Natural killer cell (primary cell): ENCODE results near the gene SNTB2. TPM values are rescaled to one million over a fixed set of nuclear protein-coding genes. Genes with fewer than 3 reads are reported as not detected.

Experiments used
- ATAC-seq, 3 donors: fragments of 150-1000 bp in 2 of 3; fragments of 200-7000 bp in 1 of 3; cut with Tn5 transposase; 1 replicate in 1 of 3; 2 replicates in 2 of 3; pipeline ENCODE4 v1.10.0; 2021; ENCODE audit warnings: mild to moderate bottlenecking in 2 of 3, moderate library complexity in 2 of 3
- DNase-seq, 2 donors: peaks; one replicate each; pipeline versions ENCODE4 v3.0.0 to v3.0.0-alpha.2; 2013 to 2021; ENCODE audit warnings: mixed read lengths in 1 of 2
- H3K27ac ChIP-seq: one replicate; pipeline ENCODE4 v1.5.1; 2013; ENCODE audit warnings: mild to moderate bottlenecking, low read length
- H3K27me3 ChIP-seq: one replicate; pipeline ENCODE4 v1.6.1; 2013; ENCODE audit warnings: low read length; ENCODE audit not compliant: control insufficient read depth, insufficient read depth
- H3K36me3 ChIP-seq: one replicate; pipeline ENCODE4 v1.6.1; 2013; ENCODE audit warnings: low read length; ENCODE audit not compliant: control insufficient read depth, insufficient read depth
- H3K4me1 ChIP-seq: one replicate; pipeline ENCODE4 v1.6.1; 2013; ENCODE audit warnings: low read length; ENCODE audit not compliant: control insufficient read depth, insufficient read depth
- H3K4me3 ChIP-seq: one replicate; pipeline ENCODE4 v1.5.1; 2013; ENCODE audit warnings: low read length
- H3K9me3 ChIP-seq: one replicate; pipeline ENCODE4 v1.6.1; 2013; ENCODE audit warnings: low read length; ENCODE audit not compliant: control insufficient read depth, insufficient read depth
- H3K27ac Mint-ChIP-seq, 2 donors: one replicate each; pipeline ENCODE4 v1.8.0; 2022; ENCODE audit warnings: mild to moderate bottlenecking in 2 of 2, mixed read lengths in 2 of 2, moderate library complexity in 1 of 2
- H3K27me3 Mint-ChIP-seq, 2 donors: one replicate each; pipeline ENCODE4 v1.8.0; 2022; ENCODE audit warnings: low read depth in 2 of 2, mixed read lengths in 2 of 2
- H3K36me3 Mint-ChIP-seq: one replicate; pipeline ENCODE4 v1.8.0; 2022; ENCODE audit warnings: mixed read lengths
- H3K4me1 Mint-ChIP-seq, 2 donors: one replicate each; pipeline ENCODE4 v1.8.0; 2022; ENCODE audit warnings: mixed read lengths in 2 of 2
- H3K4me3 Mint-ChIP-seq: one replicate; pipeline ENCODE4 v1.8.0; 2022; ENCODE audit warnings: mild to moderate bottlenecking, moderate library complexity, mixed read lengths
- H3K9me3 Mint-ChIP-seq, 2 donors: one replicate each; pipeline ENCODE4 v1.8.0; 2022; ENCODE audit warnings: mixed read lengths in 2 of 2
- CTCF ChIP-seq: fragments of 200-600 bp; IDR thresholded peaks from one replicate; pipeline ENCODE4 v1.8.0; 2022; ENCODE audit warnings: antibody characterized with exemption
- WGBS: methylation state at CpG from one replicate; pipeline ENCODE4 v1.1.7; 2013; ENCODE audit warnings: missing lambda C conversion rate; ENCODE audit not compliant: insufficient coverage; 5-methylcytosine and 5-hydroxymethylcytosine counted together
- intact Hi-C: fragments of 100-400 bp; cut with micrococcal nuclease; formaldehyde crosslinking; loops from one replicate; pipeline ENCODE4 v1.14.2; 2022
- total RNA-seq, 4 donors: library from RNA; stranded (reverse); fragments of 120-200 nt in 1 of 4; gene quantifications; one replicate each; pipeline versions ENCODE4 v1.2.3 to v1.2.4, GENCODE V29; 2013 to 2022

The SNTB2 gene
- total RNA-seq, 3 donors from 2014 or later (not counting 1 experiment from before 2014, with no cell fraction given), result 43.8 to 55.2 (median 49.9) TPM

GRCh38 chr16:69320740-69321073, 133.7 kb downstream of the SNTB2 start:
- no peak for DNase-seq
- Mint-ChIP-seq H3K36me3 (peaks cover 6% of the 10 kb centered on the region), H3K4me1 (peaks cover under 1 to 12% of the 10 kb centered on the region in 2 donors), H3K27me3 (no peaks in the 10 kb centered on the region), H3K9me3 (no peaks in the 10 kb centered on the region), H3K27ac (no peak overlapping the region), H3K4me3 (no peak overlapping the region)
- Histone ChIP-seq H3K4me3 (no peak overlapping the region), H3K36me3 (peaks cover 83% of the 10 kb centered on the region), H3K9me3 (no peaks in the 10 kb centered on the region), H3K27me3 (no peaks in the 10 kb centered on the region), H3K27ac (no peak overlapping the region), H3K4me1 (no peaks in the 10 kb centered on the region)
- no peak for ATAC-seq
- intact Hi-C loops, result loop anchor here (10.0 kb wide), 1 partner anchor 134 kb away; no protein-coding TSS in a partner anchor
- no peak for TF ChIP-seq CTCF
- WGBS, result 96% methylated on average over 13 of the region's 13 CpGs

- WGBS, result 97% methylated on average over 22 of the region's 22 CpGs
- no peak for TF ChIP-seq CTCF
- H3K36me3 Mint-ChIP-seq, result peaks cover 6% of the 10 kb centered on the region
- H3K27ac Mint-ChIP-seq, result peak overlapping the region in 1 of 2 donors; percentile 38
- no peak overlapping the region for H3K4me3 ChIP-seq
- H3K27me3 Mint-ChIP-seq, result no peaks in the 10 kb centered on the region
- no peaks in the 10 kb centered on the region for H3K27me3 ChIP-seq
- intact Hi-C loops, result loop anchor here (10.0 kb wide), 1 partner anchor 134 kb away; no protein-coding TSS in a partner anchor
- H3K9me3 ChIP-seq, result no peaks in the 10 kb centered on the region
- ATAC-seq, result no peak
- peaks cover 5 to 16% of the 10 kb centered on the region in 2 donors for H3K4me1 Mint-ChIP-seq
- H3K9me3 Mint-ChIP-seq, result no peaks in the 10 kb centered on the region
- no peak overlapping the region for H3K27ac ChIP-seq
- H3K36me3 ChIP-seq, result peaks cover 79% of the 10 kb centered on the region
- no peak overlapping the region for H3K4me3 Mint-ChIP-seq
- H3K4me1 ChIP-seq, result no peaks in the 10 kb centered on the region
- no peak for DNase-seq
Measured at GRCh38 chr16:69321080-69321479, 134.1 kb downstream of the SNTB2 start.

- H3K9me3 ChIP-seq, result no peaks in the 10 kb centered on the region
- no peak for ATAC-seq
- no peaks in the 10 kb centered on the region for H3K4me1 ChIP-seq
- 96% methylated on average over 7 of the region's 7 CpGs for WGBS
- no peak for TF ChIP-seq CTCF
- H3K9me3 Mint-ChIP-seq, result no peaks in the 10 kb centered on the region
- intact Hi-C loops, result loop anchor here (10.0 kb wide), 1 partner anchor 132 kb away; no protein-coding TSS in a partner anchor
- no peak overlapping the region for H3K4me3 ChIP-seq
- peaks cover 6% of the 10 kb centered on the region for H3K36me3 Mint-ChIP-seq
- peaks cover 7 to 21% of the 10 kb centered on the region in 2 donors for H3K4me1 Mint-ChIP-seq
- H3K36me3 ChIP-seq, result peaks cover 67% of the 10 kb centered on the region
- H3K4me3 Mint-ChIP-seq, result no peak overlapping the region
- no peaks in the 10 kb centered on the region for H3K27me3 Mint-ChIP-seq
- H3K27ac Mint-ChIP-seq, result no peak overlapping the region
- no peaks in the 10 kb centered on the region for H3K27me3 ChIP-seq
- no peak overlapping the region for H3K27ac ChIP-seq
- DNase-seq, result no peak
Measured at GRCh38 chr16:69322343-69322742, 135.4 kb downstream of the SNTB2 start.

- H3K4me3 Mint-ChIP-seq, result no peak overlapping the region
- no peak for ATAC-seq
- WGBS, result 95% methylated on average over 14 of the region's 14 CpGs
Measured at GRCh38 chr16:69323415-69323814, 136.5 kb downstream of the SNTB2 start.

More at GRCh38 chr16:69323415-69323814, 136.5 kb downstream of the SNTB2 start:
- Histone ChIP-seq H3K9me3 (no peaks in the 10 kb centered on the region), H3K4me1 (peaks cover 6% of the 10 kb centered on the region), H3K27ac (no peak overlapping the region), H3K27me3 (no peaks in the 10 kb centered on the region), H3K36me3 (peaks cover 62% of the 10 kb centered on the region), H3K4me3 (no peak overlapping the region)
- peaks cover 7 to 21% of the 10 kb centered on the region in 2 donors for H3K4me1 Mint-ChIP-seq
- H3K9me3 Mint-ChIP-seq, result no peaks in the 10 kb centered on the region
- TF ChIP-seq CTCF, result no peak
- peaks cover 6% of the 10 kb centered on the region for H3K36me3 Mint-ChIP-seq
- intact Hi-C loops, result loop anchor here (10.0 kb wide), 1 partner anchor 131 kb away; no protein-coding TSS in a partner anchor
- H3K27ac Mint-ChIP-seq, result no peak overlapping the region
- DNase-seq, result no peak
- no peaks in the 10 kb centered on the region for H3K27me3 Mint-ChIP-seq
